H9 (cell line): Measurements from ENCODE around the gene COLEC12. TPM values are rescaled to one million over a fixed set of nuclear protein-coding genes. Genes with fewer than 3 reads are reported as not detected.

ENCODE experiments used
- DNase-seq: peaks from one replicate; pipeline ENCODE4 v3.0.0-alpha.2; 2017
- H2AFZ ChIP-seq: one replicate; pipeline ENCODE4 v1.6.1; 2013; ENCODE audit warnings: mild to moderate bottlenecking, low read length, control low read depth, moderate library complexity
- H2AK5ac ChIP-seq: 2 replicates; pipeline ENCODE4 v1.6.1; 2013; ENCODE audit warnings: low read length, control low read depth, mixed read lengths; ENCODE audit not compliant: insufficient read length
- H2BK120ac ChIP-seq: one replicate; pipeline ENCODE4 v1.6.1; 2013; ENCODE audit warnings: low read depth, mild to moderate bottlenecking, low read length, control low read depth, inconsistent platforms; ENCODE audit not compliant: poor library complexity, severe bottlenecking
- H2BK12ac ChIP-seq: 2 replicates; pipeline ENCODE4 v1.6.1; 2013; ENCODE audit warnings: low read length, control low read depth, mixed read lengths, low read depth; ENCODE audit not compliant: insufficient read length
- H2BK15ac ChIP-seq: 2 replicates; pipeline ENCODE4 v1.6.1; 2013; ENCODE audit warnings: low read depth, low read length, control low read depth
- H2BK20ac ChIP-seq: one replicate; pipeline ENCODE4 v1.6.1; 2013; ENCODE audit warnings: low read depth, mild to moderate bottlenecking, low read length, control low read depth, inconsistent platforms; ENCODE audit not compliant: poor library complexity, severe bottlenecking
- H2BK5ac ChIP-seq: 2 replicates; pipeline ENCODE4 v1.6.1; 2013; ENCODE audit warnings: low read length, control low read depth, mixed read lengths; ENCODE audit not compliant: insufficient read length
- H3K14ac ChIP-seq: 2 replicates; pipeline ENCODE4 v1.6.1; 2013; ENCODE audit warnings: low read length, control low read depth; ENCODE audit not compliant: insufficient read depth
- H3K18ac ChIP-seq: 2 replicates; pipeline ENCODE4 v1.6.1; 2013; ENCODE audit warnings: low read depth, mild to moderate bottlenecking, mixed read lengths, low read length, control low read depth; ENCODE audit not compliant: insufficient read length
- H3K23ac ChIP-seq: 2 replicates; pipeline ENCODE4 v1.6.1; 2013; ENCODE audit warnings: low read length, control low read depth, mixed read lengths, low read depth; ENCODE audit not compliant: insufficient read length
- H3K23me2 ChIP-seq: 2 replicates; pipeline ENCODE4 v1.6.1; 2013; ENCODE audit warnings: low read depth, mild to moderate bottlenecking, mixed read lengths, low read length, control low read depth; ENCODE audit not compliant: insufficient read length, poor library complexity, severe bottlenecking
- H3K27ac ChIP-seq: 2 replicates; pipeline ENCODE4 v1.5.1; 2013; ENCODE audit warnings: low read length, control low read depth, mixed read lengths, low read depth; ENCODE audit not compliant: insufficient read length
- H3K27me3 ChIP-seq: 2 replicates; pipeline ENCODE4 v1.6.1; 2013; ENCODE audit warnings: low read length, control low read depth, inconsistent platforms; ENCODE audit not compliant: insufficient read depth
- H3K4ac ChIP-seq: 2 replicates; pipeline ENCODE4 v1.6.1; 2013; ENCODE audit warnings: low read depth, mild to moderate bottlenecking, control low read depth, inconsistent platforms, low read length, moderate library complexity
- H3K4me1 ChIP-seq: 2 replicates; pipeline ENCODE4 v1.6.1; 2013; ENCODE audit warnings: low read length, control low read depth, inconsistent platforms; ENCODE audit not compliant: insufficient read depth
- H3K4me2 ChIP-seq: 2 replicates; pipeline ENCODE4 v1.6.1; 2013; ENCODE audit warnings: low read length, control low read depth, mixed read lengths; ENCODE audit not compliant: insufficient read length, insufficient read depth
- H3K56ac ChIP-seq: 2 replicates; pipeline ENCODE4 v1.6.1; 2013; ENCODE audit warnings: low read depth, mild to moderate bottlenecking, mixed read lengths, low read length, control low read depth; ENCODE audit not compliant: insufficient read length
- H3K79me1 ChIP-seq: 2 replicates; pipeline ENCODE4 v1.6.1; 2013; ENCODE audit warnings: low read depth, mild to moderate bottlenecking, moderate library complexity, low read length, control low read depth, inconsistent platforms; ENCODE audit not compliant: insufficient read depth, poor library complexity, severe bottlenecking
- H3K79me2 ChIP-seq: 2 replicates; pipeline ENCODE4 v1.6.1; 2013; ENCODE audit warnings: low read length, control low read depth, inconsistent platforms; ENCODE audit not compliant: insufficient read depth
- H3K9ac ChIP-seq: 2 replicates; pipeline ENCODE4 v1.6.1; 2013; ENCODE audit warnings: low read length, control low read depth, mixed read lengths; ENCODE audit not compliant: insufficient read length; ENCODE audit errors: extremely low read depth
- H3K9me3 ChIP-seq: one replicate; pipeline ENCODE4 v1.6.1; 2013; ENCODE audit warnings: low read depth, low read length, inconsistent platforms; ENCODE audit not compliant: control insufficient read depth
- H3T11ph ChIP-seq: one replicate; pipeline ENCODE4 v1.6.1; 2013; ENCODE audit warnings: mild to moderate bottlenecking, low read length, control low read depth, inconsistent platforms
- H4K20me1 ChIP-seq: one replicate; pipeline ENCODE4 v1.6.1; 2013; ENCODE audit not compliant: control insufficient read depth, insufficient read length, insufficient read depth
- H4K5ac ChIP-seq: 2 replicates; pipeline ENCODE4 v1.6.1; 2013; ENCODE audit warnings: low read depth, mild to moderate bottlenecking, mixed read lengths, low read length, control low read depth; ENCODE audit not compliant: insufficient read length
- H4K8ac ChIP-seq: replicated peaks from 2 replicates; pipeline ENCODE4 v1.6.1; 2013; ENCODE audit warnings: low read length, control low read depth, mixed read lengths, low read depth; ENCODE audit not compliant: insufficient read length
- H4K91ac ChIP-seq: 2 replicates; pipeline ENCODE4 v1.6.1; 2013; ENCODE audit warnings: low read depth, mild to moderate bottlenecking, moderate library complexity, mixed read lengths, low read length, control low read depth; ENCODE audit not compliant: insufficient read length
- H3K27ac Mint-ChIP-seq, 3 experiments: 2 replicates in 2 of 3; 3 replicates in 1 of 3; pipeline ENCODE4 v1.8.0; 2020 to 2021; ENCODE audit warnings: mixed read lengths in 3 of 3, mild to moderate bottlenecking in 1 of 3, moderate library complexity in 1 of 3
- H3K27me3 Mint-ChIP-seq: 2 replicates; pipeline ENCODE4 v1.8.0; 2021; ENCODE audit warnings: low read depth, mild to moderate bottlenecking, moderate library complexity, mixed read lengths
- H3K36me3 Mint-ChIP-seq, 3 experiments: 2 replicates in 2 of 3; 3 replicates in 1 of 3; pipeline ENCODE4 v1.8.0; 2020 to 2021; ENCODE audit warnings: low read depth in 3 of 3, mixed read lengths in 3 of 3; ENCODE audit not compliant: insufficient read depth in 1 of 3
- H3K4me1 Mint-ChIP-seq, 2 experiments: 2 replicates each; pipeline ENCODE4 v1.8.0; 2020; ENCODE audit warnings: mixed read lengths in 2 of 2
- H3K4me3 Mint-ChIP-seq, 2 experiments: 2 replicates in 1 of 2; 3 replicates in 1 of 2; pipeline ENCODE4 v1.8.0; 2020 to 2021; ENCODE audit warnings: mild to moderate bottlenecking in 2 of 2, mixed read lengths in 2 of 2, moderate library complexity in 1 of 2
- H3K9me3 Mint-ChIP-seq, 2 experiments: 2 replicates in 1 of 2; 3 replicates in 1 of 2; pipeline ENCODE4 v1.8.0; 2020; ENCODE audit warnings: mild to moderate bottlenecking in 2 of 2, mixed read lengths in 2 of 2, moderate library complexity in 1 of 2
- CTCF ChIP-seq: fragments of 200-600 bp; sonication (generic); conservative IDR thresholded peaks from 3 replicates; pipeline ENCODE4 v1.8.0; 2021; ENCODE audit warnings: antibody characterized with exemption, mild to moderate bottlenecking
- WGBS: extraction: QIAGEN DNeasy Blood & Tissue Kit; methylation state at CpG from one replicate; pipeline ENCODE4 v1.1.7; 2013; ENCODE audit warnings: missing lambda C conversion rate, low lambda C conversion rate, mixed read lengths; ENCODE audit not compliant: insufficient read length; ENCODE audit errors: extremely low coverage; 5-methylcytosine and 5-hydroxymethylcytosine counted together
- total RNA-seq: library from RNA; stranded (reverse); gene quantifications from 2 replicates; pipeline ENCODE4 v1.2.1, GENCODE V29; 2021

COLEC12 gene
- total RNA-seq, 1 experiment from 2014 or later, result 0.70 TPM

- Histone ChIP-seq H3K79me1 (no peaks in the 10 kb centered on the region), H2BK5ac (no peak overlapping the region), H3K4me1 (no peaks in the 10 kb centered on the region), H2BK20ac (no peak overlapping the region), H3K18ac (no peak overlapping the region), H2AK5ac (no peak overlapping the region), H3T11ph (no peak overlapping the region), H3K27me3 (no peaks in the 10 kb centered on the region), H3K56ac (no peak overlapping the region), H4K5ac (no peak overlapping the region), H4K20me1 (no peaks in the 10 kb centered on the region), H3K9ac (no peak overlapping the region), H3K79me2 (no peaks in the 10 kb centered on the region), H3K4ac (no peak overlapping the region), H2BK12ac (no peak overlapping the region), H2BK15ac (no peak overlapping the region), H3K27ac (no peak overlapping the region), H3K23ac (no peak overlapping the region), H4K8ac (no peak overlapping the region), H4K91ac (no peak overlapping the region), H3K14ac (no peak overlapping the region), H3K23me2 (no peaks in the 10 kb centered on the region), H3K4me2 (no peak overlapping the region), H2AFZ (no peak overlapping the region), H2BK120ac (no peak overlapping the region), H3K9me3 (no peaks in the 10 kb centered on the region)
- Mint-ChIP-seq H3K4me3 (no peak overlapping the region), H3K27ac (no peak overlapping the region; a peak in 1 of 7 replicates), H3K9me3 (no peaks in the 10 kb centered on the region), H3K27me3 (no peaks in the 10 kb centered on the region; the same call in 1 of the 2 replicates), H3K4me1 (no peaks in the 10 kb centered on the region), H3K36me3 (no peaks in the 10 kb centered on the region)
- WGBS, result no CpG with 5 or more reads among the region's 8 CpGs
- DNase-seq, result no peak
- no peak for TF ChIP-seq CTCF
These were observed 73.5 kb downstream of the COLEC12 start for GRCh38 chr18:427005-427404.
